GM21825 (cell line): Measurements from ENCODE around the gene PROM2.

Source experiments
- ATAC-seq: cut with Tn5 transposase; IDR thresholded peaks from one replicate; pipeline ENCODE4 v1.9.1; 2021; ENCODE audit warnings: mild to moderate bottlenecking, moderate library complexity; ENCODE audit not compliant: unreplicated experiment

PROM2 gene

GRCh38 chr2:95305380-95306061 lies 31.3 kb downstream of the PROM2 start:
- no peak for ATAC-seq

DNA sequence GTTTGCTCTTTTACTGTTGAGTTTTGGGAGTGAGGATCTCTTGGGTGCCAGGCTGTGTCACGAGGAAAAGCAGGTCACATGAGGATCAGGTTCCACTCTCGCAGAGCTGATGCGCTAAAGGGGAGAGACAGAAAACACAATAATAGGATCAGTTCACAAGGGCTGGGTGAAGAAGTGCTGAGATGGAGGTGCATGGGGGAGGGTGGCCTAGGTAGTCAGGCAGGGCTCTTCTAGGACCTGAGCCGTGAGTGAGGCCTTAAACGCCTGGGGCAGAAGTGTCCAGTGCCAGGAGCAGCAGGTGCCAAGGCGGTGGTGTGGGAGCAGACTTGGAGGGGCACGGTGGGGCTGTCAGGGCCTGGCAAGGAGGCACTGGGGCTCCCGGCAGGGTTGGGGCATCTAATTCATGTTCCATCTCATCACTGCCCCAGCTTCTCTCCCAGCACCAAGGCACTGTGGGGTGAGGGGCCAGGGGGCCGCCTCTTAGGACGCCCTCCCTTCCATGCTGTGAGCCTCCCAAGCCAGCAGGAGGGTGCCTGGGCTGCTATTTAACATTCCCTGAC lies 32.2 kb downstream of the PROM2 start:
- no peak for ATAC-seq

- ATAC-seq, result no peak
Measured at GRCh38 chr2:95307036-95307435, 32.8 kb downstream of the PROM2 start.

- no peak for ATAC-seq
Measured at GRCh38 chr2:95307878-95308277, 33.6 kb downstream of the PROM2 start.

GRCh38 chr2:95308426-95308990 lies 34.3 kb downstream of the PROM2 start:
- no peak for ATAC-seq

DNA sequence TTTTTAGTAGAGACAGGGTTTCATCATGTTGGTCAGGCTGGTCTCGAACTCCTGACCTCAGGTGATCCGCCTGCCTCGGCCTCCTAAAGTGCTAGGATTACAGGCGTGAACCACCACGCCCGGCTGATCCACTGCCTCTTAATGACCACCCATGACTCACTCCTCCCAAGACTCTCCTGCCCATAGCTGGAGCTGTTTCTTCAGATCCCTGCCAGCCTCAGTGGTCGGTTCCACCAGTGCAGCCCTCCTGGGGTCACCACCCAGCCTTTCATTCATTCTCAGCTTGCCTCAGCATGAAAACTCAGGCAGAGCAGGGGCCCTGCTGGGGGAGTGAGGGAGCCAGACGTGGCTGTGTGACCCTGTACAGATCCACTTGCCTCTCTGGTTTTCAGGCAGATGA lies 35.4 kb downstream of the PROM2 start:
- ATAC-seq, result no peak

DNA sequence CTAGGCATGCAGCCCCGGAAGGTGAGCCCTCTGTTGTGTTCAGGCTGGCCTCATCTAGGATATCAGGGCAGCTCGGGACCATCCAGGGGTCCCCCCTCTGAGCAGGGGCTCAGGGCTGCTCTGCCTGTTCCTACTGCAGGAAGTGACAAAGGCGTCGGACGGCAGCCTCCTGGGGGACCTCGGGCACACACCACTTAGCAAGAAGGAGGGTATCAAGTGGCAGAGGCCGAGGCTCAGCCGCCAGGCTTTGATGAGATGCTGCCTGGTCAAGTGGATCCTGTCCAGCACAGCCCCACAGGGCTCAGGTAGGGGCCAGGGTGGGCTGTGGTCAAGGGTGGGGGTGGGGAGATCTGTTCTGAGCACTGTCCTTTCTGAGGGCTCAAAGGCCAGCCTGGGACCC lies 36.0 kb downstream of the PROM2 start:
- no peak for ATAC-seq

DNA sequence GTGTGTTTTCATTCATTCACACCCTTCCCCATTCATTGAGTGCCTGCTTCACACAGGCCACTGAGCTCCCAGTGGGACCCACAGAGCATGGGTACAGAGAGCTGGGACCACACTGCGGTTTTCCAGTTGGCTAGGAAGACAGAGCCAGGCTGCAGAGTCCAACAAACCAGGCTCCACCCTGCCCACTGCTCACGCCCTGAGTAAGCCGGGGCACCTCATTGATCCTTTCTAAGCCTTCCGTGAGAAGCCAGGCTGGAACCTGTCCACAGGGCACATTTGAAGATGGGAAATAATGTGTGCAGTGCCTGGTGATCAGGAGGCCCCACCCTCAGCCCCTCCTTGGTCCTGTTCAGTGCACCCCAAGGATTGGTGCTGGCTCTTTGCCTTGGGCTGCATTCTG lies 36.4 kb downstream of the PROM2 start:
- no peak for ATAC-seq

GRCh38 chr2:95311815-95312542 lies 37.7 kb downstream of the PROM2 start:
- ATAC-seq, result no peak

DNA sequence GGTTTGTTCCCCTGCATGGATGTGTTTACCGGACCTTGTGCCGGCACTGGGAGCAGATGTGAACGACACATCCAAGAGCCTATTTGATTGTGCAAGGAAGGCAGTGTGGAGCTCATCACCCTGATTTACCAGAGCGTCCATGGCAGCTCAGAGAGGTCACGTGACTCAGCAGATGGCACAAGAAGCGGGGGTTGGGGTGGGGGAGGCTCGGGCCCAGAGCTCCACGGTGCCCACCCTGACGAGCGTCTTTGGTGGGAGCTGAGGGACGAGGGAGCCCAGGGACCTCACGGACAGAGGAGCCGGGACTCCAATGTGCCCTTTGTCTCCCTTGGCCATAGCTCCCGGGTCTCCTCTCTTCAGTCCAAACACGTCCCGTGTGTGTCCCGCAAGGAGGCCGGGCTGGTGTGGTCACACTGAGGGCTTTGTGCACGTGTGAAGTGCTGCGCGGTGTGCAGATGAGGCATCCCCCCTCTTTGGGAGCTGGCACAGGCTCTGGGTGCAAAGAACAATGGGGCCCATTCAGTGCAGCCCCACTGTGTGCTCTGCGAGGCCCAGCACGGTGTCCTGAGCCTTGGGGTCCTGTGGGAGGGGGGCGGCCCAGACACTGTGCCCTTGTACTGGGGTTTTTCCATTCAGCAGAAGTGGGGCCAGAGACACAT lies 38.4 kb downstream of the PROM2 start:
- ATAC-seq, result no peak

DNA sequence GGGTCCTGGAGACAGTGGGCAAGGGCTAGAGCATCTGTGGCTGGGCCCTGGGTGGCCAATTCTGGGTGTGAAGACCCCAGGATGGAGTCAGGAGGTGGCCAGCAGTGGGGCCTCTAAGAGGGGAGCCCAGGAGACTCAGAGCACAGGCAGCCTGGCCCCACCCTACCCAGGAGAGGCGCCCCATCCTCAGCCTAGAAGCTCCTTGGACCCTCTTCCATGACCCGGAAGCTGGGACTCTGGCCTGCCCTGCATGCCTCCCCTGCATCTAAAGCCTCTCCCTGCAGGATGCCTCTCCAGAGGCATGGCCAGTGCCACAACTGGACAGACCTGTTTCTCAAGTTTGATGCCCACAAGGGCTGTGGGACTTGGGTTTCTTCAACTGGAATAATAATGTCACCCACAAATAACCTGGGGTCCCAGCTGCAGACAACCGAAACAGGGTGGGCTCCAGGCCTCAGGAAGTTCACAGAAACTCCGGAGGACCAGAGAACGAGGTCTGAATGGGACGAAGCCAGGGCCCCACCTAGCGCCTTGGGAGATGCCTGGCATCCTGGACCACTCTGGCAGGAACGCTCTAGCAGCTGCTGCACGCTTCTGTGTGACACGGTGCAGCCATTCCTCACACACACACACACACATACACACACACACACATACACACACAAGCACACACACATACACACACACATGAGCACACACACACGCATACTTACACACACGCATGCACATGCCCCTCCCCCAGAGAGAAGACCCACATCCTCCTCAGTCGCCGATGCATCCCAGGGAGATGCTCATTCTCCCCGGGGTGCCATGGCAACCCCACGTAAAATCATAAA lies 39.3 kb downstream of the PROM2 start:
- no peak for ATAC-seq

DNA sequence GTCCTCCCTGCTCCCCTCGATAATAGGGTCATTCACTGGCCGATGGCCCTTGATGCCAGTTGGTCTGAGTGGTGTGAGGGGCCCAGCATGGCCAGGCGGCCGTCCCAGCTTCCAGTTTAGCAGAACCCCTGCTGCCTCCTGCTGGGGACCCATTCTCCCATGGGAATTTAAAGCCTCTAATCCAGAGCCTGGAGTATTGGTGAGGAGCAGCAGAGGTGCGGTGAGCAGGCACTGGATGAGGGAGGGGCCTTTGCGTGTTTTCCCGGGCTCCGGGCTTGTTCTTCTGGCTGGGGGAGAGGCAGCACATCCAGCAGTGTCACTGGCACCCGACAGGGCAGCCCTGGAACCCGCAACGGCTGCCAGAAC lies 40.3 kb downstream of the PROM2 start:
- no peak for ATAC-seq

DNA sequence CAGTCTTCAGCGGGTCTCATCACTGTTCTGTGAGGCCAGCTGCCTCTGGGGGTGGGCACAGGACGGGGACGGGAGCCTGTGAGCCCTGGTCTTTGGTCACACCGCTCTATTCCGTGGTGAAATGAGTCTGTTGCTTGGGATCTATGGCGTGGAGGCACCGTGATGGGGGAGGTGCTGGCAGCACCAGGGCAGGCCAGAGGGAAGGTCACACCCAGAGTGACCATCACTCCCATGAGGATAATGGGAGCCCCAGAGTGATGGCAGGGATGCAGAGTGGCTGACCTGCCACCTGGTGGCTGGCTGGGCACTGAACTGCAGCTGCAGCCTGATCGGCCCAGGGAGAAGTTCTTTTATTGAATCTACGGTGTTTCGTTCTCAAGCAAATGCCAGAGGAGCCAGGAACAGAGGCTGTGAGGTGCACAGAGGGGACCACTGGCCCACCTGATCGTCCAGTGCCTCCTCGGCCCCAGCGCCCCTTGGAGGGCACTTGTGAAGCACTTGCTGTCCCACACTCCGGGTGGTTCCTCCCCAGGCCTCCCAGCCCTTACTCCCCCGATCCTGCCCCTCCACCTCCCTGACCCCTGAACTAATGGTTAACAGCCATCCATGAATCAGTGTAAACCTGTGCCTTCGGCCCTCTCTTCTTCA lies 40.8 kb downstream of the PROM2 start:
- ATAC-seq, result no peak

- ATAC-seq, result no peak
Measured at GRCh38 chr2:95315801-95316411, 41.7 kb downstream of the PROM2 start.

DNA sequence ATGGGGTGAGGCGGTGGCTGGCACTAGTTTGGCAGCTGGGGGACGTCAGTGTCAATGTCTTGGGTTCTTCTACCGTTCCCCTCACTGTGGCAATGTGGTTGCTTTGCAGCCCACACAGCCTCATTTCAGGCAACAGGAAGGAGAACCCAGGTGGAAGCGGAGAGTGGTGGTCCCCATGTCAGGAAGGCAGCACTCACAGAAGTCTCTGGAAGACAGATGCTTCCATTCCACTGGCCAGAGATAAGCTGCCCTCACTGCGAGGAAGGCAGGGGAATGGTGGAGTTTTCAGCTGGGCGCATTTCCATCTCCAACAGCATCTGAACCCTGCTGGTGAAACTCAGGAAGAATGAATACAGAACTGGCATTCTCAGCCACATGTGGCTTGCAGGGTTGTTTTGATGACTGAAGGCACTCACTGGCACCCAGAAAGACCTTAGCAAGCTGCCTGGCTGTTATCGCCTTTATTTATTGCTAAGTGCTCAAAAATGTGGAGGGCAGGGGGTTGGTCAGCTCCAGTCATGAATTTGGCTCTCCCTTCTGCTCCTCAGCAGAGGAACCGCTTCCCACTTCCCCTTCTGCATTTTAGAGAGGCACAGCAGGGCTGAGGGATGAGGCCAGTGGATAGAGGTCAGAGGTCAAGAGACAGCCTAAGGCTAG lies 42.3 kb downstream of the PROM2 start:
- no peak for ATAC-seq

DNA sequence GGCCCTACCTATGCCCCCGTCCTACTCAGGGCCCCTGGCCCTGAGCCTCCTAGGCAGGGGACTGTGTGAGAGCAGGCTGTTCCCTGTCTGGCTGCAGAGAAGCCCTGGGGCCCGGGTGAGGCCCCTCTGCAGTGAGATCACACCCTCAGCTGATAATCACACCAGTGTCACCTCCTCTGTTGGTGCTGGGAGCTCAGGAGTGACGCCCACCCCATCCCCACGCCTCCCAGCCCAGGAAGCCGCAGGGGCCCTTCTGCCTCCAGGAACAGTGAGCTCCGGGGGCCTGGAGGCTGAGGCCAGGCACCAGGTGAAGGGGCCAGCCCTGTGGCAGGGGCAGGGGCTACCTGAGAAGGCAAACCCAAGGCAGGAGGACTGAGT lies 42.9 kb downstream of the PROM2 start:
- no peak for ATAC-seq

GRCh38 chr2:95317665-95318425 lies 43.6 kb downstream of the PROM2 start:
- no peak for ATAC-seq

DNA sequence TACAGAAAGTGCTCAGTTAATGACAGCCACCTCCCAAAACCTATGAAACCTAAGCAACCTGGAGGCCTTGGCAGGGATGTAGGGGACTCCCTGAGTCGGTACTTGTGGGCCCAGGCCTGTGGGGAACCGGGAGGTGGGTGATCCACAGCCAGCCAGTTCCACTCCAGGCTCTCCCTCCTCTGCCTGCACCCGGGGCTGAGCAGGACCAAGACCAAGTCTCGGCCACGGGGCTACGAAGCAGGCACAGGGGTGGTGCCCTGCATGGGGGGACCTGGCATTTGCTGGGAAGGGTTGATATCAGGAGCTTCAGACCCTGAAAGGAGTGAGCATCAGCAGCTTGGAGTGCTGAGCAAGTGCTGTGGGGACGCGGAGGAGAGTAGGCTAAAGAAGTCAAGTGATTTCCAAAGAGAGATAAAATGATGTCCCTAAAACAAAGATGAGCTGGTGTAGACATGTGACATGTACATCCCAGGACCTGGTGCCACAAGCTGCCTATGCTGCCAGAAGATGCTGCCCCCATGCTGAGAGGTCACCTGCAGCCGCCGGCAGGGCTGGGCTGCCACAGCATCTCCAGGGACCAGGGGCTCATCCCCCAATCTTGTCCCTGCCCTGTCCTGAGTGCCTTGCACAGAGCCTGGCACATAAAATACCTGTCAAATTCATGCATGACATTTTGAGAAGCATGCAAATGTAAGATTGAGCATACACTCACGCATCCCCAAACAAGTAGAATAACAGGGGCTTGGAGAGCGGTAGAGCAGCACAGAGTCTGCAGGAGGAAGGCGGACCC lies 44.4 kb downstream of the PROM2 start:
- no peak for ATAC-seq
